H1 (cell line): ENCODE data around the gene SIK3. TPM values are rescaled to one million over a fixed set of nuclear protein-coding genes. Genes with fewer than 3 reads are reported as not detected.

Experiments
- CTCF ChIA-PET: fragments of 300-600 bp; sonication (Branson Sonifier 250); formaldehyde crosslinking; loops from one replicate; lab custom pipeline; 2021; ENCODE audit not compliant: partially characterized antibody; lab: Charles Lee
- POLR2A ChIA-PET: fragments of 300-600 bp; sonication (Branson Sonifier 250); formaldehyde crosslinking; loops from one replicate; lab custom pipeline; 2021; ENCODE audit warnings: inconsistent platforms; ENCODE audit not compliant: partially characterized antibody; lab: Charles Lee
- DNase-seq, 2 experiments: peaks; one replicate each; pipeline versions ENCODE4 v3.0.0 to v3.0.0-alpha.2; 2010 to 2022; ENCODE audit warnings: low spot score in 2 of 2, low read depth in 1 of 2, mixed read lengths in 1 of 2
- FAIRE-seq: peaks from 2 replicates; lab custom pipeline; 2011; peaks lifted over from hg19 to GRCh38; lab: Jason Lieb, UNC
- H2AFZ ChIP-seq: 2 replicates; pipeline ENCODE4 v1.8.1; 2012; ENCODE audit warnings: low read length, inconsistent platforms
- H2AK5ac ChIP-seq: 2 replicates; pipeline ENCODE4 v1.6.1; 2013; ENCODE audit warnings: low read depth, low read length
- H2BK120ac ChIP-seq: replicated peaks from 2 replicates; pipeline ENCODE3; 2013; ENCODE audit warnings: low read depth, low read length, inconsistent platforms
- H2BK12ac ChIP-seq: 2 replicates; pipeline ENCODE4 v1.6.1; 2013; ENCODE audit warnings: low read depth, low read length
- H2BK15ac ChIP-seq: 2 replicates; pipeline ENCODE4 v1.6.1; 2013; ENCODE audit warnings: low read length
- H2BK20ac ChIP-seq: 2 replicates; pipeline ENCODE4 v1.6.1; 2013; ENCODE audit warnings: low read length
- H2BK5ac ChIP-seq: 2 replicates; pipeline ENCODE4 v1.6.1; 2013; ENCODE audit warnings: low read depth, low read length
- H3K14ac ChIP-seq: 2 replicates; pipeline ENCODE4 v1.6.1; 2013; ENCODE audit warnings: inconsistent platforms; ENCODE audit not compliant: insufficient read length
- H3K18ac ChIP-seq: 2 replicates; pipeline ENCODE4 v1.6.1; 2013; ENCODE audit warnings: low read length; ENCODE audit errors: extremely low read depth
- H3K23ac ChIP-seq: 2 replicates; pipeline ENCODE4 v1.6.1; 2013; ENCODE audit warnings: inconsistent platforms; ENCODE audit not compliant: insufficient read length
- H3K23me2 ChIP-seq: 2 replicates; pipeline ENCODE4 v1.6.1; 2013; ENCODE audit warnings: low read depth, low read length
- H3K27ac ChIP-seq: 2 replicates; pipeline ENCODE4 v1.6.1; 2011; ENCODE audit warnings: low read depth, low read length, inconsistent platforms
- H3K27me3 ChIP-seq, 4 experiments: replicated peaks in 1 of 4; 1 replicate in 1 of 4; 2 replicates in 3 of 4; pipeline versions ENCODE4 v1.6.1 to v1.8.1; 2011 to 2013; ENCODE audit warnings: low read length in 3 of 4, mild to moderate bottlenecking in 3 of 4, inconsistent platforms in 2 of 4, mixed read lengths in 2 of 4, moderate library complexity in 1 of 4; ENCODE audit not compliant: control insufficient read depth in 3 of 4, insufficient read depth in 3 of 4; ENCODE audit errors: extremely low read depth in 1 of 4
- H3K36me3 ChIP-seq, 4 experiments: 2 replicates each; pipeline versions ENCODE4 v1.6.1 to v1.8.1; 2011 to 2013; ENCODE audit warnings: mild to moderate bottlenecking in 4 of 4, low read length in 3 of 4, moderate library complexity in 2 of 4, control low read depth in 1 of 4, inconsistent platforms in 1 of 4; ENCODE audit not compliant: insufficient read depth in 4 of 4, control insufficient read depth in 2 of 4
- H3K4ac ChIP-seq: replicated peaks from 2 replicates; pipeline ENCODE3; 2013; ENCODE audit warnings: low read length, low read depth, mixed read lengths, inconsistent platforms; ENCODE audit not compliant: insufficient read length
- H3K4me1 ChIP-seq, 4 experiments: replicated peaks in 1 of 4; 1 replicate in 1 of 4; 2 replicates in 3 of 4; pipeline versions ENCODE4 v1.6.1 to v1.8.1; 2011 to 2013; ENCODE audit warnings: low read length in 3 of 4, inconsistent platforms in 2 of 4, mixed read lengths in 1 of 4; ENCODE audit not compliant: insufficient read depth in 4 of 4, control insufficient read depth in 3 of 4
- H3K4me2 ChIP-seq, 2 experiments: 2 replicates each; pipeline versions ENCODE4 v1.6.1 to v1.8.1; 2011 to 2013; ENCODE audit warnings: low read depth in 2 of 2, low read length in 2 of 2, control low read depth in 1 of 2, inconsistent platforms in 1 of 2, mild to moderate bottlenecking in 1 of 2; ENCODE audit not compliant: insufficient read depth in 1 of 2
- H3K4me3 ChIP-seq, 4 experiments: fragments of 200-600, 300-600 bp in 1 of 4; sonication (generic), shearing (Covaris generic), sonication (Bioruptor Twin) in 1 of 4; 2 replicates each; pipeline versions ENCODE4 v1.5.1 to v1.8.1; 2011 to 2016; ENCODE audit warnings: low read length in 4 of 4, low read depth in 3 of 4, control low read depth in 2 of 4, inconsistent platforms in 2 of 4, mild to moderate bottlenecking in 2 of 4, mixed read lengths in 1 of 4, moderate library complexity in 1 of 4; ENCODE audit not compliant: insufficient read depth in 2 of 4; ENCODE audit errors: extremely low read depth in 1 of 4
- H3K56ac ChIP-seq: replicated peaks from 2 replicates; pipeline ENCODE3; 2013; ENCODE audit warnings: low read depth, mild to moderate bottlenecking, mixed read lengths, low read length, inconsistent platforms; ENCODE audit not compliant: insufficient read length
- H3K79me1 ChIP-seq: 2 replicates; pipeline ENCODE4 v1.6.1; 2013; ENCODE audit warnings: low read depth, low read length, control low read depth
- H3K79me2 ChIP-seq, 2 experiments: 2 replicates each; pipeline versions ENCODE4 v1.6.1 to v1.8.1; 2012 to 2013; ENCODE audit warnings: low read length in 2 of 2, mild to moderate bottlenecking in 2 of 2, inconsistent platforms in 1 of 2; ENCODE audit not compliant: insufficient read depth in 2 of 2, control insufficient read depth in 1 of 2
- H3K9ac ChIP-seq, 4 experiments: replicated peaks in 1 of 4; 1 replicate in 1 of 4; 2 replicates in 3 of 4; pipeline versions ENCODE4 v1.6.1 to v1.8.1; 2011 to 2013; ENCODE audit warnings: low read depth in 3 of 4, low read length in 3 of 4, control low read depth in 2 of 4, mild to moderate bottlenecking in 2 of 4, moderate library complexity in 2 of 4, inconsistent platforms in 1 of 4; ENCODE audit errors: extremely low read depth in 1 of 4
- H3K9me3 ChIP-seq, 2 experiments: 2 replicates each; pipeline versions ENCODE4 v1.6.1 to v1.8.1; 2012 to 2013; ENCODE audit warnings: mild to moderate bottlenecking in 2 of 2, moderate library complexity in 2 of 2, control low read depth in 1 of 2, inconsistent platforms in 1 of 2, low read depth in 1 of 2, low read length in 1 of 2, mixed read lengths in 1 of 2; ENCODE audit not compliant: insufficient read depth in 2 of 2
- H4K20me1 ChIP-seq, 2 experiments: replicated peaks in 1 of 2; 2 replicates each; pipeline versions ENCODE3 to v1.8.1; 2011 to 2013; ENCODE audit warnings: inconsistent platforms in 2 of 2, low read length in 2 of 2, mild to moderate bottlenecking in 1 of 2; ENCODE audit not compliant: insufficient read depth in 2 of 2, control insufficient read depth in 1 of 2
- H4K5ac ChIP-seq: 2 replicates; pipeline ENCODE4 v1.6.1; 2013; ENCODE audit warnings: low read length, low read depth, mixed read lengths, inconsistent platforms; ENCODE audit not compliant: insufficient read length
- H4K8ac ChIP-seq: 2 replicates; pipeline ENCODE4 v1.8.0; 2013; ENCODE audit warnings: mild to moderate bottlenecking, moderate library complexity, low read length, inconsistent platforms; ENCODE audit not compliant: insufficient read depth; ENCODE audit errors: extremely low read depth
- H4K91ac ChIP-seq: replicated peaks from 2 replicates; pipeline ENCODE3; 2013; ENCODE audit warnings: low read length, mixed read lengths, inconsistent platforms; ENCODE audit not compliant: insufficient read length
- HDAC6 ChIP-seq: IDR thresholded peaks from one replicate; pipeline ENCODE4 v1.7.1; 2012; ENCODE audit warnings: low read depth, mild to moderate bottlenecking, inconsistent platforms, low read length, moderate library complexity
- JUN ChIP-seq: IDR thresholded peaks from 2 replicates; pipeline ENCODE4 v1.6.1; 2011; ENCODE audit warnings: low read depth, mild to moderate bottlenecking, improper control_type of control experiment, low read length
- KDM4A ChIP-seq: IDR thresholded peaks from one replicate; pipeline ENCODE4 v1.7.1; 2012; ENCODE audit warnings: low read depth, mild to moderate bottlenecking, moderate library complexity, low read length, inconsistent platforms; ENCODE audit not compliant: severe bottlenecking
- RAD21 ChIP-seq, 2 experiments: IDR thresholded peaks in 1 of 2; conservative IDR thresholded peaks in 1 of 2; 2 replicates each; pipeline ENCODE4 v1.6.1; 2011; ENCODE audit warnings: low read depth in 2 of 2, low read length in 2 of 2, improper control_type of control experiment in 1 of 2, inconsistent platforms in 1 of 2, mild to moderate bottlenecking in 1 of 2, moderate library complexity in 1 of 2
- RFX5 ChIP-seq: IDR thresholded peaks from 2 replicates; pipeline ENCODE4 v1.6.1; 2011; ENCODE audit warnings: low read depth, low read length, improper control_type of control experiment, borderline replicate concordance
- RNF2 ChIP-seq: fragments of 200-900, 300-1000 bp; sonication (generic); IDR thresholded peaks from 2 replicates; pipeline ENCODE4 v1.7.1; 2016; ENCODE audit warnings: borderline replicate concordance, low read depth, mild to moderate bottlenecking, antibody characterized with exemption, low read length; ENCODE audit not compliant: poor library complexity, severe bottlenecking; ENCODE audit errors: missing control alignments
- SP2 ChIP-seq: IDR thresholded peaks from 2 replicates; pipeline ENCODE4 v1.6.1; 2012; ENCODE audit warnings: mild to moderate bottlenecking, low read length, inconsistent platforms
- SP4 ChIP-seq: IDR thresholded peaks from 2 replicates; pipeline ENCODE4 v1.6.1; 2012; ENCODE audit warnings: low read length, inconsistent platforms
- TCF12 ChIP-seq: IDR thresholded peaks from 2 replicates; pipeline ENCODE4 v1.6.1; 2011; ENCODE audit warnings: low read depth, mild to moderate bottlenecking, low read length
- USF2 ChIP-seq: IDR thresholded peaks from 2 replicates; pipeline ENCODE4 v1.6.1; 2011; ENCODE audit warnings: low read length, improper control_type of control experiment
- WGBS, 2 experiments: shearing (Covaris generic) in 1 of 2; methylation state at CpG; one replicate each; pipeline versions ENCODE4 v1.1.6 to v1.1.7; 2013 to 2015; ENCODE audit warnings: low lambda C conversion rate in 2 of 2, mixed read lengths in 2 of 2, inconsistent platforms in 1 of 2, low coverage in 1 of 2, missing lambda C conversion rate in 1 of 2; ENCODE audit not compliant: insufficient replicate concordance in 2 of 2, insufficient coverage in 1 of 2, insufficient read length in 1 of 2; ENCODE audit errors: extremely low coverage in 1 of 2, missing lambda C conversion rate in 1 of 2; 5-methylcytosine and 5-hydroxymethylcytosine counted together
- polyA plus RNA-seq, 7 experiments: library from polyadenylated mRNA; depleted of rRNA in 3 of 7; stranded (reverse) in 5 of 7; unstranded in 2 of 7; fragments of >200 nt in 5 of 7; fragments of 200-250 nt in 2 of 7; gene quantifications; 1 replicate in 5 of 7; 2 replicates in 1 of 7; 4 replicates in 1 of 7; pipeline versions ENCODE4 v1.2.1 to v1.2.3, GENCODE V29; 2011 to 2013; ENCODE audit warnings: missing spikeins in 2 of 7, mixed read lengths in 2 of 7
- total RNA-seq: library from RNA; stranded (reverse); fragmentation: NEBNext Ultra II Directional; extraction: Animal tissue kit (Norgen Biotek cat#: 25700); gene quantifications from 2 replicates; pipeline ENCODE4 v1.2.1, GENCODE V29; 2021

Gene SIK3
- total and polyA plus RNA-seq, 2 of the 8 experiments (the other 6 are each of a cell fraction or from before 2014, with no cell fraction given): 19.9 to 32.1 TPM

DNA sequence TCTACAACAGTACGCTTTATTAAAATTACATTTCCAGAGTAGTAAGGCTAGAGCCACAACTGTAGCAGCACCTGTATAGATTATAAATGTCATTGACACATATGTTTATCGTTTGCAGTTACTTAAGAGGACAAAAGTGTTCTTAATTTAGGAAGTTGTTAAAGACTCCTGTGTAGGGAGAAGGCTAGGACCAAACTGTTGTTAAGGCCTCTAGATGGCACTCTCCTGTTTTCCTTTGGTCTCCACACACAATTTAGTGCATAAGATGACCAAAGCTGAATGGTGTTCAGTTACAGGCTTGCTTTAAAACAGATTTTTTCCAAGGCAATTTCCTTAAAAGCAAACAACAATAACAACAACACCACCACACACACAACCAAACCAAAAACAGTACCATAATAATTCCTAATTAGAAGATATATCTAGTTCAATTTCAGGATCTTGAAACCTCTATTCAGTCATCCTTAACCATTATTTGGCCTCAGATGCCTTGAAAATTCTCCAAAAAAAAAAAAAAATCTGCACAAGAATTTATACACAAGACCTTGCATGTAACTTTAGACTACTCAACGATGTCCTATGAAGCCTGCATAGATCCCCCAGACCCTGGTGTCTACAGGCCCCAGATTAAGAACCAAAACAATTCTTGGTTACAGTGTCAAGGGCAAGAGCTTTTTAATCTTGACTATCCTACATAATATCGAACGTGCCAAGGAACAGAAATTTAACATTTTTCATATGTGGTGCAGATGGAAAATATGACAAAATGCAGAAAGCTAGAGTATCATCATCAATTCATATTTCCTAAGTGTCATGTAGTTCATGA lies 218.2 kb downstream of the SIK3 start:
- no peak overlapping the region for H2BK120ac ChIP-seq
- FAIRE-seq: peak; percentile 92
- H3K9me3 ChIP-seq: no peaks in the 10 kb centered on the region
- no peak overlapping the region for H3K18ac ChIP-seq
- H3K4ac ChIP-seq: no peak overlapping the region
- no peaks in the 10 kb centered on the region for H3K27me3 ChIP-seq
- no peak overlapping the region for H4K91ac ChIP-seq
- H3K79me1 ChIP-seq: no peaks in the 10 kb centered on the region; the same call in 1 of the 2 replicates
- H3K79me2 ChIP-seq: no peaks in the 10 kb centered on the region
- H2AK5ac ChIP-seq: no peak overlapping the region
- POLR2A ChIA-PET: interaction anchor here (1.3 kb wide), 1 partner anchor 264 kb away, joined by 4 read pairs; the partner anchor contains the start of gene PAFAH1B2
- no peak overlapping the region for H3K23ac ChIP-seq
- no peak overlapping the region for H3K4me2 ChIP-seq
- H3K36me3 ChIP-seq: peaks cover 0 to 6% (median 4%) of the 10 kb centered on the region in 4 experiments; a peak in 3 of 8 replicates
- no peak overlapping the region for H3K14ac ChIP-seq
- no peaks in the 10 kb centered on the region for H3K4me1 ChIP-seq
- no peak overlapping the region for H2BK20ac ChIP-seq
- CTCF ChIA-PET: interaction anchor here (0.6 to 7.0 kb wide), 26 partner anchors 8 to 268 kb away, joined by 3 to 65 read pairs (median 4); no protein-coding TSS in a partner anchor
- H4K20me1 ChIP-seq: peaks cover 0 to 1% of the 10 kb centered on the region in 2 experiments
- H2BK5ac ChIP-seq: no peak overlapping the region
- no peak overlapping the region for H4K8ac ChIP-seq
- no peak overlapping the region for H3K9ac ChIP-seq
- WGBS, 2 experiments: 78% methylated on average over 5 of the region's 5 CpGs; no CpG with 5 or more reads in 1 of the 2 experiments
- H3K4me3 ChIP-seq: no peak overlapping the region
- no peak overlapping the region for H2AFZ ChIP-seq
- H2BK12ac ChIP-seq: no peak overlapping the region
- no peaks in the 10 kb centered on the region for H3K23me2 ChIP-seq
- no peak overlapping the region for H4K5ac ChIP-seq
- DNase-seq: no peak
- H3K56ac ChIP-seq: no peak overlapping the region
- H3K27ac ChIP-seq: no peak overlapping the region
- no peak overlapping the region for H2BK15ac ChIP-seq
- TF ChIP-seq TCF12 (no peak), RNF2 (no peak), USF2 (no peak), KDM4A (no peak), SP4 (no peak), HDAC6 (no peak), SP2 (no peak), RAD21 (IDR thresholded peaks at IDR 0.05 in 1 of 2, conservative IDR thresholded peaks at IDR 0.05 in 1 of 2; ENCODE audit: low read depth in 2 of 2, low read length in 2 of 2) (peak; percentile 74 to 76), JUN (no peak), RFX5 (no peak)
